GM18499 (cell line): ENCODE measurements around the gene SMCO2.

Experiments
- ATAC-seq: cut with Tn5 transposase; IDR thresholded peaks from one replicate; pipeline ENCODE4 v1.9.1; 2021; ENCODE audit warnings: moderate number of reproducible peaks; ENCODE audit not compliant: insufficient read depth, unreplicated experiment

The SMCO2 gene

DNA sequence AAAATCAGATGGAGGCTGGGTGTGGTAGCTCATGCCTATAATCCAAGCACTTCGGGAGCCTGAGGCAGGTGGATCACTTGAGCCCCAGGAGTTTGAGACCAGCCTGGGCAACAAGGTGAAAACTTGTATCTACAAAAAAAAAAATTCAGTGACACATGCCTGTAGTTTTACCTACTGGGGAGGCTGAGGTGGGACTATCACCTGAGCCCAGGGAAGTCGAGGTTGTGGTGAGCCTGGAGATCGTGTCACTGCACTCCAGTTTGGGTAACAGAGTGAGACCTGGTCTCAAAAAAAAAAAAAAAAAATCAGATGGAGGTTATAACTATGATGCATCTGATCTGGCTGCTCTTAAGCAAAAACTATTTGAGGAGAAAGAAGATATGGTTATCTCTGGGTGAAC is 50.9 kb downstream of the SMCO2 start:
- ATAC-seq, result no peak

DNA sequence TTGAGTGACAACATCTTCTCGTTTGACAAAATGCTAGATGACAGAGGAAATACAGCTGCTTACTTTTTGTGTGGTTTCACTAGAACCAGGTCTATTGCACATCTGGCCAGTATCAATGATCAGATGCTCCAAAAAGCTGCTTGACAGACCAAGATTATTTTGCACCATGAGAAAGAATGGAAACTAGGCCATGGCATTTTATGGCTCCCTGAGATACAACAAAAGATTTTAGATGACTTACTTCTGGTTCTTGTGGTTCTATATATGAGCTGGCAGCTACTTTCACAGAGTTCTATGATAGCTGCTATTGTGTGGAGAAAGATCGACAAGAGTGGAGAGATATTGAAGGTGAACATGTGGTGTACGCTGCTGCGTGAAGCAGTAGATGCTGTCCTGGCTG is 51.6 kb downstream of the SMCO2 start:
- ATAC-seq, result peak; percentile 91

DNA sequence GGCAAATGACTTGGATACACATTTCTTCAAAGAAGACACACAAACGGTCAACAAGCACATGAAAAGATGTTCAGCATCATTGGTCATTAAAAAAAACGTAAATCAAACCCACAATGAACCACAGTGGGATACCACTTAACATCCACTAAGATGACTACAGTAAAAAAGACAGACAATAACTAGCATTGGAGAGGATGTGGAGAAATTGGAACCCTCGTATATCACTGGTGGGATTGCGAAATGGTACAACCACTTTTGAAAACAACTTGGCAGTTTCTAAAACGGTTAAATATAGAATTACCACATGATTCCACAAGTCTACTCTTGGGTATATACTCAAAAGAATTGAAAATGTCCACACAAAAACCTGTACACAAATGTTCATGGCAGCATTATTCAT is 52.2 kb downstream of the SMCO2 start:
- no peak for ATAC-seq

DNA sequence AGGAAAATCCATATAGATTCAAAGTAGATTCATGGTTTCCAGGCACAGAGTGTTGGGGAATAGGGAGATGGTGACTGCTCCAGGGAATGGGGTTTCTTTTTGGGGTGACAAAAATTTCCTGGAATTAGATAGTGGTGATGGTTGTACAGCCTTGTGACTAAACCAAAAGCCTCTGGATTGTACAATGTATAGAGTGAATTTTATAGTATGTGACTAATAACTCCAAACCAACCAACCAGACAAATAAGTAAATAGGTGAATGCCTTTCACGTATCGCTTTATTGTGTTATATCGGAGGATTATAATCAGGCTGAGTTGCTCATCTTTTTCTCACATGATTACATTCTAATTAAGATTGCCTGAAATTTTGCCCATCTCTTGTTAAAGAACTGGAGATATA is 52.8 kb downstream of the SMCO2 start:
- no peak for ATAC-seq

DNA sequence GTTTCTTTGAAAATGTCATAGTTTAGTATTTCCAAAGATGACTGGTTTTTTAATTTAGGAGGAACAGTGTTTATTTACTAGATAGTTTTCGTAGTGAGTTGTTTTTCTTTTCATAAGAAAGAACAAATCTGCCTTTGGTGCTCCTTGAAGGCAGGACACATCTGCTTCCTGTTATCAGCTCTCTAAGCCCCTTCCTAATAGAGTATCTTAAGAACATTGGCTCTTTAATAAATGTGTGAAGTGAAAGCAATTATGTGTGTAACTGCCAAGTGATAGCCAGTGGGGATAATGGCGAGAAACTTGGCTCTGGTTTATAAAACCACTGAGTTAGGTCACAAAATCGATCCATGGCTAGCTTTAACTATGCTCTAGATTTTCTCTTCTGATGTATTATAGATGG is 54.0 kb downstream of the SMCO2 start:
- no peak for ATAC-seq

DNA sequence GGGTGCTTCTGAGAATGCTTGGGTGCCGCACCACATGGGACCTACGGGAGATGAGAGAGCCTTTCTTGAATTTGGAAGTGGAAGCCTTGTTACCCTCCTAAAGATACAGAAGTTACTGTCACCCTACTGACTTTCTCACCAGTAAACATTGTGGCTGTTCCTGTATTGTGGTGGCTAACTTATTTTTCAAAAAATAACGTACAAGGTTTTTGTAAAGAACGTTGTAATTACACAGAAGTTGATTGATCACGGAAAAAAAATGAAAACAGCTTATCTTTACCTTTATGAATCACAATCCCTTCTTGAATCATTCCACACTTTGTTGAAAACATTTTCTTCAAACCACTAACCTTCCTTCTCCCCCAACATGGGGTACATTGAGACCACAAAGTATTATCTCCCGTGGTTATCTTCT is 55.5 kb downstream of the SMCO2 start:
- no peak for ATAC-seq

DNA sequence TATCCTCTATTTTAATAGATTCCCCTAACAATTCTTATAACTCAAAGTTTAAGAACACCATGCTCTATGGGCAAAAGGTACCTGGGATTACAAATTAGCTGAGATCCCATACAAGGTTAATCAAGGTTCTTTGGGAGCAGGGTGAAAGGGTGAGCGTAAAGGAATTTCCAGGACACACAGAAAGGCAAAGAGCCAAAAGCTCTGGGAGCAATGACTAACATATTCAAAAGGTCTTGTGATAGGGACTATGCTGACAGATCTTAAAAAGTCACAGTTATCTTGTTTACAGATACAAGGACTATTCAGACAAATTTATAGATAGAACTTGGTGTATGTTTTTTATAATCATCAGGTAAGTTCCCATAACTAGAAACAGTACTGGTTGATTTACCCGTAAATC is 58.0 kb downstream of the SMCO2 start:
- ATAC-seq, result no peak

DNA sequence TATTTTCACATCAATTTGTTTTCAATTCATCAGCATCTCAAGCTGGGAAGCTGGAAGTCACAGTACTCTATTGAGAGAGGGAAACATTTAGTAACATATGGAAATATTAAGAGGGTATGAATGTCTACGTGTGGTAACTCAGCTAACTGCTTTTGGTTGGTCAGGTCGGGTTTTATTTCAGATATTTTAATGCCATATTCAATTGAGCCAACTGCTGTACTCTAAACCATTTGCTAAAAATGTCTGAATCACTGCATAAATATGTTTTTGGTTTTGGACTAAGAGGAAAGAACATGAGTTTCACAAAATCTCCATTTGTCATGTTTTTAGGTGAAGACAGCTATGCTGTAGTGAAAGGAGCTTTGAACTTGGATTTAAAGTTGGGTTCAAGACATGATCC is 58.6 kb downstream of the SMCO2 start:
- no peak for ATAC-seq

DNA sequence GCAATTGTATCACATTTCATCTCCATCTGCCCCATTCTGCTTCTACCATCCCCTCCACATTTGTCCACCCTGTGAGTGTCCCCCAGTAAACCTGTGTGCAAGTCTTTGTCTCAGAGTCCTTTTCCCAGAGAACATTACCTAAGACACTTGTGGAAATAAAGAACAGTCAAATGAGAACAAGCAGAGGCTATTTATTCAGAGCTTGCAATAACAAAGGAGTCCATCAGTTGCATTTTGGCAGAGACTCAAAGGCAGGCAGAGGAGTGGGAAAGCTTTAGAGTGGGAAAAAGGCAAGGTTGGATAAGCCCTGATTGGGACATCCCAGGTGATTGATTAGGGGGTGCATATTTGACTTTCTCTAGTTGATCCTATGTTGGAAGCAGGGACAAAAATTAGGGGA is 59.2 kb downstream of the SMCO2 start:
- no peak for ATAC-seq

DNA sequence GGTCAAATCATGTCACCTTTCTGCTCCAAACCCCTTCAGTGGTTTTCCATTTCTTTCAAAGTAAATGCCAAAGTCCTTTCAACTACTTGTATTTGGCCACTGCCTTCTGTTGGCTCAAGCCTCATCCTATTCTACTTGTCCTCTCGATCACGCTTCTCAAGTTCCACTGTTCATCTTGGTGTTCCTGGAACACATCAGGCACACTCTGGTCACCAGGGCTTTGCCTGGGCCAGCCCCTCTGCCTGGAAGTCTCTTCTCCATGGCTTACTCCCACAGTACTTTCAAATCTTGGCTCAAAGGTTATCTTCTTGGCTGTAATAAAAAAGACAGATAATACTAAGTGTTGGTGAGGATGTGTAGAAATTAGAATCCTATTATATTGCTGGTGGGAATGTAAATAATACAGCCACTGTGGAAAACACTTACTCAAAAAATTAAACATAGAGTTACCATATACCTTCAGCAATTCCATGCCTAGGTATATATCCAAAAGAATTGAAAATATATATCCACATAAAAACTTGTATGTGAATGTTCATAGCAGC is 60.2 kb downstream of the SMCO2 start:
- ATAC-seq, result no peak

DNA sequence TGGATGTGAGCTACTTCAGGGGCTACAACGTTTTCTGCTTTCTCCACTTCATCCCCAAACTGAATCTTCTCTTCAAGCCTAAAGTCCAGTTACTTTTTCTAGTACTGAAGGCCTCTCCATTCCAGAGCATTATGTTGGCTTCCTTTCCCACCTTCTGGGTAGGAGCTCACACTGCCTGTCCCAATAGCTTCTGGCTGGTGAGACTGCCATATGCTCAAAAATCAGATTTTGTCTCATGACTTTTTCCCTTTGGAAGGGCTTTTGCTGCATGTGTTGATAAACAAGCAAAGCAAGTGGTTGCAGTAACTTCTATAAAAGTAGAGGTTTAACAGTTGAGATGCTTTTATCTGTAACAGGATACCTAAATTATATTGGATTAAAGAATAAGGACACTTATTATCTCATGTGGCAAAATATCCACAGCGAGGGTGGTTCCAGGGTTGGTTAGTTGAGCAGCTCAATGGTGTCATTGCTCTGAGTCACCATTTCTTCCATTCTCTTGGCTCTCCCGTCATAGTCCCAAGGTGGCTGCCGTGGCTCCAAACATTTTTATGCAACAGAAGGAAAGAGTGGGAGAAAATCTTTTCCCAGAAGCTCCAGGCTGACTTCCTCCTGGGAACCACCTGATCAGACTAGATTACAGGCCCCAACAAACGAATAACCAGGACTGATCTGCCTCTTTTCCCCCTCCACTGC is 62.3 kb downstream of the SMCO2 start:
- no peak for ATAC-seq

DNA sequence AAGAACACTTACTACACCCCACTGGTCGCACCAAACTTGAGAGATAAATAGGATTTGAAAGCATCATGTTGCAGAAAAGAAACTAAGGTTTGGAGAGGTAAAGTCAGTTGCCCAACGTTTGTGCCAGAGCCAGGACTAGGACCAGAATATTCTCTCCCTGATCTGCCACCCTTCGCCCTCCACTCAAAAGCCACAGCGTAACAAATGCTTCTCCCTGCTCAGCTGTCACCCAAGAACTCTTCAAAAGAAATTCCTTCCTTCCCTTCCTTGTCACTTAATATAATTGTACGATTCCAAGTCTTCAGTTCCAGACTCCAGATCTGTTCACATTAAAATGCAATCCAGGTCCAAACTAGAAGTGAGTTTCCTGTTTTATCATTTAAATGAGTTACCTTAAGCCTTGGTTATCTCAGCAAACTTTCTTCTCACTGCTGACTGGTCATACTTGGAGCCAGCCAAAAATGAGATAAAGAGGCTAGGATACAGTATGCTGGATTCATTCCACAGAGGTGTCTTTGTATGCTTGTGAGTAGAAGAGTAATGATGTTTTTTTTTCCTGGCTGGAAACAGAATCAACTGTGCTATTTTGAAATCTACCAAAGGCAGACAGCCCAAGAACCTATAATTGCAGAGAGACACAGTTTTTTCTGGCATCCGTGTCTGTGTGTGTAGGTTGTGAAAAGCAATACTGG is 64.6 kb downstream of the SMCO2 start:
- ATAC-seq, result no peak

DNA sequence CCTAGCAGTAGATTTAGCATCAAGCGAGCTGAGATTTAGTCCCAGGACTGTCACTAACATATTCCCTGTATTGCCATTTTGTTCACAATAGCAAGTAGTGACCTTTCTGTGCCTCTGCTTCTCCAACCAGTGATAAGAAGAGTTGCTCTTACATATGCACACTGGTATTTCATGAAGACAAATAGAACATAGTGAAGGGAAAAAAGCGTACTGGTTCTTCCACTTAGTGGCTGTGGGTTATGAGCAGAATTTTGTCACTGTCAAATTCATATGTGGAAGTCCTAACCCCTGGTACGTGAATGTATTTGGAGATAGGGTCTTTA is 65.1 kb downstream of the SMCO2 start:
- ATAC-seq, result no peak

DNA sequence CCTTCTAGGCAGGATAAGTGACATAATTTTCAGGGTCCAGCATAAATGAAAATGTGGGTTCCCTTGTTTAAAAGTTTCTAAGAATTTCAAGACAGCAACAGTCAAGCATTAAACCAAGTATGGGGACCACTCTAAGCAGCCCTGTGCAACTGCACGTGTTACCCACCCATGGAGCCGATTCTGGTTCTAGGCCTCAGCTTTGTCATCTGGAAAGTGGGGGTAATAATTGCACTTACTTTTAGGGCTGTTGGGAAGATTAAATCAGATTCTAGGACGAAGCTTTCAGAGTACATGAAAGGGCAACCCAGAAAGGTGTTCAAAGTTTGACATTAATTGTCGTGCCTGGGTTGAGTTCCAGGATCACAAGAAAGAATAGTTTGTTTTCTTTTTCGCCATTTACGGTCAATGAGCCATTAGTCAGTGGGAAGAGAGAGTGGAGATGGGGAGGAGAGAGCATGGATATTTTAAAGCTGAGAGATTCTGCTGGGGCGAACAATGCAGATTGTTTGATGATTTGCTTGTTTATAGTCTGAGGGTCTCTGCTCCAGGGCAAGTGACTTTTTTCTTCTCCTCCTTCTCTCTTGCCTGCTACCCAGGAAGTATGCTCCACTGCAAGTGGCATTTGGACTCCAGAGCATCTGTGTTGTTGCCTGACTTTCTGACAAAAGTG is 66.8 kb downstream of the SMCO2 start:
- ATAC-seq, result no peak

DNA sequence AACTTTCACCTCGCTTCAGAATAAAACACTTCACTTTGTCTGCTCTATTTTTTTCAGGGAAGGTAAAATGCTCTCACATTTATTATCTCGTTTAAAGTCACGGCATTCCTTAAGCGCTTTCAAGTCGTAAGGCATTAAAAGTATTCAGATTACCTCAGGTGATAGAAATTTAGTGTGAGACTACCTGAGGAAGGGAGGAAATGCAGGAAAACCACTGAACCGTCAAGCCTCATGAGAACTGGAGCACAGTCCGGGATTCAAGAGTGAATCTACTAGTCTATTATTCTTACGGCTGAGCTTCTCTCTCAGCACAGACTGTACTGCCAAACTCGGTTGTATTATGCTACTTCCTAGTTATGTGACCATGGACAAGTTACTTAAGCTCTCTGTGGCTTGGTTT is 69.1 kb downstream of the SMCO2 start:
- ATAC-seq, result no peak

DNA sequence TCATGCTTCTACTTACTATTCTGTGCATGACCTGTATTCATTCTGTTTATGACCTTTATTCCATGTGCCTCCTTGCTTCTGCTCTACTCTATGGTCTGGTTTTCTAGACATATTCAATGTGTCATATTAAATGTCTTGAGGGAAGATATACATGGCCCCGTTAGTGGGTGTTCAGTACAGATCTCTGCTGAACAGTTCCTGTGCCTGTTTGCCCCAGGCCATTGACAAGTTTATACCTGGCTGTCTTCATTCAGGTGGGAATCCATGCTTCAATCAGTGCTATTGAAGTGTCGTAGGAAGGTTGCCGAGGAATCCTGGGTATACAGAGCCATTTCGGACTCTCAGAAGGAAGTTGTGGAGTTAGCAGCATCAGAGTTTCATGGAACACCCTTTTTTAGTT is 70.1 kb downstream of the SMCO2 start:
- ATAC-seq, result no peak

DNA sequence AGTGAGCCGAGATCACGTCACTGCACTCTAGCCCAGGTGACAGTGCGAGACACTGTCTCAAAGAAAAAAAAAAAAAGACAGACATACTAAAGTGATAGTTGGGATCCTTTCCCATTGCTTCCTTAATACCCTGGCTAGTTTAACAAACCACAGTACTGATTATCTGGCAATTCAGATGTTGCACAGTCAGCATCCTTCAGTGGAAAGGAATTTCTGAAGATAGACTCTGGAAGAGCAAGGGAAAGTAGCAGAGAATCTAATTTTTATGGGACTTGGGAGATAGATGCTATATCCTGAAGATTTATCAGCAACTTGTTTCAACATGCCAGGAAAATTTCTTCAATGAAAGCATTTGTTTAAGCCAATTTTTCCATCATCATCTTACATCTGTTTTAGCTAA is 71.0 kb downstream of the SMCO2 start:
- no peak for ATAC-seq

DNA sequence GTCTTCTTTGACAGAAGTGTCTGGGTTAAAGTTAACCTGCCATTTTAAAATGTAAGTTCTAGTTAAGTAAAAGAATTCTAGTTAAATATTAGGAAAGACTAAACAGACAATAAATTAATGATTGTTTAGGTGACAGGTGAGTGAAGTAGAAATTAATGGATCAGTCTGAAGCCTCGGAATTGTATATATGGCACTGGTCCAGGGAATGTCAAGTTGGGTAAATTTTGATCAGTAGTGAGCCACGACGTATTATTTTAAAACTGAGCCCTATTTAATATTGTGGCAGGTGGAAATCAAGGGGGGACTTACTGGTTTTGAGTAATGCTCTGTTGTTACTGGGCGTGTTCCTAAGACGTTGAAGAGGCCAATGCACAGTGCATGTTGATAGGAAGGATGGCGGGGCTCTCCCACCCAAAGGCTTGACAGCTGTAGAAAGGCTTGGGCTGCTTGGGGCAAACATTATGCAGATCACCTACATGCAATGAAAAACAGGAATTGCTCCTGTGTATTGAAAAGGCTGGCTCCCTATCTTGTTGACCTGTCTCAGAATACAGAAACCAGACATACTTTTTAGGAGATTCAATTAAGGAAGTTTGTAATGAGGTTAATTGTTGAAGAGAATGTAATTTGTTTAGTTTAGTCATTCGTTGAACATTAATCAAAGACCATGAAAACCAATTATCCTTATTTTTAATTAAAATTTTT is 71.6 kb downstream of the SMCO2 start:
- no peak for ATAC-seq

DNA sequence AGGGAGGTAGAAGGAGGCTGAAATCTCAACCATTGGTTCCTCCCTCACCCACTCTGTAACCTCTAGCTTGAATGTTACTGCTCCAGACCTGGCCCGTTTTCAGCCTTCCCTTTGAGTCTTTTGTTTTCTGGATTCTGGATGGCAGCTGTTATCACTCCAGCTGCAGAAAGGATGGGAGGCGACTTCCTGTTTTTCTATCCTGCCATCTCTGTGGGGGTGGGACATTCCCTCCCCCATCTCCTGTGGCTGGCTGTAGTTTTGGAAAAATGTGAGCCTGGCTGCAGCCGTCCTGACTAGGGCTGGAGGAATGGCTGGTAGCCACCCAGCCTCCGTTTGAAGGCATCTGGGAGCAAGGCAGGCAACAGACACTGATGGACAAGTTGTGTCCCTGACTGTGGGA is 74.5 kb downstream of the SMCO2 start:
- ATAC-seq, result no peak

DNA sequence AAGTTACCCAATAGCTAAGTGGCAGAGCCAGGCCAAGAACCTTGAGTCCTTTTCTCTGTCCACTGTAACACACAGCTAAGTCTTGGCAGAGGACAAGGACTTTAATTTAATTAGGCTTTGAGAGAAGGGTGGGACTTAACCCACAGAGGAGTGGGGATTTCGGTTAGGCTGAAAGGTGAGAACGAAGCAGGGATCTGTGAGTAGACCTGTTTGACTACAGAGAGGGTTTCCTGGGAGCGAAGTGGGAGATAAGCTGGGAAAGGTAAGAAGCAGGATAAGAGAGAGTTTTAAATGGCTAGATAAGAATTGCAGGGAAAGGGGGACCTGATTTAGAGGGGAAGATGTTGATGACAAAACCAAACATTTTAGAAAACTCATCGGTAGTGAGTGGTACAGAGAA is 75.4 kb downstream of the SMCO2 start:
- ATAC-seq, result no peak

DNA sequence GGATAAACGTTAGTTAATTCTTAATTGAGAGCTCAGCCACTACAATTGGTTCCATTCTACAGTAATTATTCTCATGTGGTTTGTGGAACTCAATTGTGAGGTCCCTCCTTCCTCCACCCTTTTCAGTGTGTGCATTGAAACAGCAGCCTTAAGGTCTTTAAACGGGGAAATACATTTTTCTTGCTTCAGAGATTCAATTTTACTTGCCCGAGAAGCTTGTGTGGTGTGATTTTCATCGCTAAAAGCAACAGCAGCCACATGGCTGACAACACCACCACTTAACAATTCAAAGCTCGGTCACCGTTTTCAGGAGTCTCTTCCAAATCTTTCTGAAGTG is 76.7 kb downstream of the SMCO2 start:
- no peak for ATAC-seq
